K562 (cell line): Measurements from ENCODE around the gene PRICKLE4. TPM values are rescaled to one million over a fixed set of nuclear protein-coding genes. Genes with fewer than 3 reads are reported as not detected.

Source experiments
- ATAC-seq: fragments of 200-7000 bp; cut with Tn5 transposase; 3 replicates; pipeline ENCODE4 v1.9.1; 2020; ENCODE audit warnings: moderate library complexity
- BruUV-seq: library from RNA; stranded (reverse); fragments of 400-500 nt; replicated peaks from 2 replicates; lab custom pipeline; 2021; lab: Mats Ljungman, UMichigan
- CTCF ChIA-PET: fragments of 300-600 bp; formaldehyde crosslinking; extraction: SDS; loops from one replicate; lab custom pipeline; 2021; ENCODE audit warnings: low intra/inter-chr PET ratio; lab: Yijun Ruan, JAX
- POLR2A ChIA-PET: fragments of 300-600, 350-650 bp; sonication (Branson Sonifier 250); formaldehyde crosslinking; extraction: SDS; loops from one replicate; lab custom pipeline; 2021; ENCODE audit warnings: antibody characterized with exemption, inconsistent platforms; lab: Yijun Ruan, JAX
- DNase-seq, 4 experiments: peaks; one replicate each; pipeline versions ENCODE4 v3.0.0 to v3.0.0-alpha.2; 2011 to 2018; ENCODE audit warnings: low spot score in 3 of 4, mixed read lengths in 3 of 4; ENCODE audit errors: extremely low read depth in 1 of 4
- FAIRE-seq: peaks from 2 replicates; lab custom pipeline; 2011; peaks lifted over from hg19 to GRCh38; lab: Jason Lieb, UNC
- H2AFZ ChIP-seq: 2 replicates; pipeline ENCODE4 v1.6.0; 2011; ENCODE audit warnings: low read depth, low read length, control low read depth, inconsistent platforms
- H3K27ac ChIP-seq: fragments of 200-600 bp; 3 replicates; pipeline ENCODE4 v1.8.0; 2011; ENCODE audit warnings: low read depth, mild to moderate bottlenecking, control low read depth, inconsistent platforms, low read length, moderate library complexity, mixed read lengths; ENCODE audit errors: extremely low read depth
- H3K27me3 ChIP-seq, 2 experiments: fragments of 300-600 bp in 1 of 2; 2 replicates in 1 of 2; 3 replicates in 1 of 2; pipeline versions ENCODE4 v1.6.0 to v1.8.0; 2011; ENCODE audit warnings: inconsistent platforms in 2 of 2, low read length in 2 of 2, mild to moderate bottlenecking in 1 of 2, mixed read lengths in 1 of 2, moderate library complexity in 1 of 2; ENCODE audit not compliant: control insufficient read depth in 2 of 2, insufficient read depth in 2 of 2
- H3K36me3 ChIP-seq: fragments of 300-600 bp; 3 replicates; pipeline ENCODE4 v1.8.0; 2011; ENCODE audit warnings: mild to moderate bottlenecking, low read length, inconsistent platforms; ENCODE audit not compliant: control insufficient read depth, insufficient read depth
- H3K4me1 ChIP-seq, 2 experiments: fragments of 200-600 bp in 1 of 2; replicated peaks in 1 of 2; 2 replicates in 1 of 2; 3 replicates in 1 of 2; pipeline versions ENCODE4 v1.5.1 to v1.8.0; 2011; ENCODE audit warnings: inconsistent platforms in 2 of 2, low read length in 2 of 2, mild to moderate bottlenecking in 1 of 2, mixed read lengths in 1 of 2, moderate library complexity in 1 of 2; ENCODE audit not compliant: control insufficient read depth in 2 of 2, insufficient read depth in 2 of 2
- H3K4me2 ChIP-seq: 2 replicates; pipeline ENCODE4 v1.6.1; 2011; ENCODE audit warnings: low read length, control low read depth, inconsistent platforms, mixed read lengths; ENCODE audit not compliant: insufficient read depth
- H3K4me3 ChIP-seq: fragments of 200-600 bp; sonication (generic), shearing (Covaris generic); 2 replicates; pipeline ENCODE4 v1.5.1; 2016; ENCODE audit warnings: control low read depth, inconsistent platforms
- H3K79me2 ChIP-seq: fragments of 200-600 bp; 3 replicates; pipeline ENCODE4 v1.8.0; 2011; ENCODE audit warnings: low read length, inconsistent platforms; ENCODE audit not compliant: control insufficient read depth, insufficient read depth
- H3K9ac ChIP-seq, 2 experiments: 2 replicates each; pipeline versions ENCODE4 v1.6.0 to v1.6.1; 2011; ENCODE audit warnings: low read depth in 2 of 2, low read length in 2 of 2, control low read depth in 1 of 2, inconsistent platforms in 1 of 2, mild to moderate bottlenecking in 1 of 2, mixed read lengths in 1 of 2; ENCODE audit not compliant: insufficient read depth in 1 of 2
- H3K9me1 ChIP-seq: one replicate; pipeline ENCODE4 v1.6.0; 2011; ENCODE audit warnings: inconsistent platforms, mild to moderate bottlenecking, low read length, moderate library complexity; ENCODE audit not compliant: control insufficient read depth, insufficient read depth
- H3K9me3 ChIP-seq: replicated peaks from 2 replicates; pipeline ENCODE4 v1.5.1; 2011; ENCODE audit warnings: low read depth, low read length, inconsistent platforms; ENCODE audit not compliant: control insufficient read depth, insufficient read depth
- H4K20me1 ChIP-seq: replicated peaks from 2 replicates; pipeline ENCODE4 v1.6.1; 2011; ENCODE audit warnings: low read length, inconsistent platforms, mixed read lengths; ENCODE audit not compliant: control insufficient read depth, insufficient read depth
- ELF4 ChIP-seq: fragments of 450-650 bp; formaldehyde crosslinking; IDR thresholded peaks from 2 replicates; pipeline ENCODE4 v1.4.0; 2022; ENCODE audit warnings: missing genetic modification characterization
- HDGF ChIP-seq: fragments of 450-650 bp; IDR thresholded peaks from 2 replicates; pipeline ENCODE4 v1.6.1; 2016
- NCOA6 ChIP-seq: fragments of 450-650 bp; IDR thresholded peaks from 2 replicates; pipeline ENCODE4 v1.6.1; 2017; ENCODE audit warnings: mild to moderate bottlenecking
- NFE2 ChIP-seq: IDR thresholded peaks from 2 replicates; pipeline ENCODE4 v1.6.1; 2014; ENCODE audit warnings: antibody characterized with exemption, low read depth
- PPARD ChIP-seq: fragments of 250-450 bp; sonication (Bioruptor Pico); IDR thresholded peaks from 2 replicates; pipeline ENCODE4 v1.8.0; 2022; ENCODE audit warnings: inconsistent platforms, mild to moderate bottlenecking, moderate library complexity
- WGBS: fragments of 100-300 bp; shearing (Covaris generic); methylation state at CpG from one replicate; pipeline ENCODE4 v1.1.6; 2016; ENCODE audit warnings: low coverage, mixed read lengths; ENCODE audit not compliant: insufficient coverage; ENCODE audit errors: missing lambda C conversion rate; 5-methylcytosine and 5-hydroxymethylcytosine counted together
- in situ Hi-C: fragments of 300-500 bp; cut with MboI; formaldehyde crosslinking; loops from 4 replicates; pipeline ENCODE4 v1.15.0; 2018; ENCODE audit warnings: inconsistent platforms, mixed read lengths
- intact Hi-C: fragments of 100-400 bp; cut with micrococcal nuclease; formaldehyde crosslinking; loops from 2 replicates; pipeline ENCODE4 v1.14.2; 2022
- polyA plus RNA-seq, 8 experiments: library from polyadenylated mRNA; depleted of rRNA in 4 of 8; stranded (reverse) in 5 of 8; unstranded in 3 of 8; fragments of >200 nt; fragmentation: Nextera tagmentation in 2 of 8; fragmentation: Illumina TruSeq in 1 of 8; extraction: Ambion mirVana in 2 of 8; extraction: Trizol in 1 of 8; gene quantifications; 2 replicates each; pipeline versions ENCODE4 v1.2.1 to v1.2.3, GENCODE V29; 2011 to 2014; ENCODE audit warnings: inconsistent platforms in 1 of 8, missing spikeins in 1 of 8
- total RNA-seq, 7 experiments: library from RNA; depleted of rRNA in 6 of 7; stranded (reverse); fragments of >200 nt in 6 of 7; fragmentation: Illumina TruSeq in 2 of 7; extraction: Trizol in 2 of 7; gene quantifications; 2 replicates each; pipeline versions ENCODE4 v1.2.1 to v1.2.3, GENCODE V29; 2011 to 2021; ENCODE audit warnings: low replicate concordance in 1 of 7
- TF ChIP-seq, protein P1 (sequence below): fragments of 450-650 bp; IDR thresholded peaks from 2 replicates; pipeline ENCODE4 v1.6.1; 2016; ENCODE audit warnings: low read depth, mild to moderate bottlenecking, moderate library complexity
- TF ChIP-seq, protein P2 (sequence below): fragments of 450-650 bp; formaldehyde crosslinking; IDR thresholded peaks from 2 replicates; pipeline ENCODE4 v1.4.0; 2022; ENCODE audit warnings: missing genetic modification characterization
- TF ChIP-seq, protein P3 (sequence below): fragments of 450-650 bp; formaldehyde crosslinking; conservative IDR thresholded peaks from 2 replicates; pipeline ENCODE4 v1.4.0; 2022; ENCODE audit warnings: mild to moderate bottlenecking, missing genetic modification characterization
- TF ChIP-seq, protein P4 (sequence below): fragments of 450-650 bp; IDR thresholded peaks from 2 replicates; pipeline ENCODE4 v1.6.1; 2016; ENCODE audit warnings: antibody characterized with exemption

The PRICKLE4 gene
- total and polyA plus RNA-seq, 9 of the 15 experiments (the other 6 are each of a cell fraction or from before 2014, with no cell fraction given), result 0.20 to 0.32 (median 0.27) TPM; not detected in 6

GRCh38 chr6:41779336-41779735 lies 1.2 kb upstream of the PRICKLE4 start:
- peak; percentile 1; the same call in 1 of the 3 replicates for ATAC-seq
- CTCF ChIA-PET, result interaction anchor here (0.7 to 4.3 kb wide), 7 partner anchors 44 to 1098 kb away, joined by 3 to 50 read pairs (median 8); partner anchors contain the start of gene TFEB
- TF ChIP-seq, protein P1, sequence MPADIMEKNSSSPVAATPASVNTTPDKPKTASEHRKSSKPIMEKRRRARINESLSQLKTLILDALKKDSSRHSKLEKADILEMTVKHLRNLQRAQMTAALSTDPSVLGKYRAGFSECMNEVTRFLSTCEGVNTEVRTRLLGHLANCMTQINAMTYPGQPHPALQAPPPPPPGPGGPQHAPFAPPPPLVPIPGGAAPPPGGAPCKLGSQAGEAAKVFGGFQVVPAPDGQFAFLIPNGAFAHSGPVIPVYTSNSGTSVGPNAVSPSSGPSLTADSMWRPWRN, result no peak
- TF ChIP-seq, protein P2, sequence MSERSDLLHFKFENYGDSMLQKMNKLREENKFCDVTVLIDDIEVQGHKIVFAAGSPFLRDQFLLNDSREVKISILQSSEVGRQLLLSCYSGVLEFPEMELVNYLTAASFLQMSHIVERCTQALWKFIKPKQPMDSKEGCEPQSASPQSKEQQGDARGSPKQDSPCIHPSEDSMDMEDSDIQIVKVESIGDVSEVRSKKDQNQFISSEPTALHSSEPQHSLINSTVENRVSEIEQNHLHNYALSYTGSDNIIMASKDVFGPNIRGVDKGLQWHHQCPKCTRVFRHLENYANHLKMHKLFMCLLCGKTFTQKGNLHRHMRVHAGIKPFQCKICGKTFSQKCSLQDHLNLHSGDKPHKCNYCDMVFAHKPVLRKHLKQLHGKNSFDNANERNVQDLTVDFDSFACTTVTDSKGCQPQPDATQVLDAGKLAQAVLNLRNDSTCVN (CRISPR knock-in tag), result 0 out of 2 replicates have a peak, but pooled peaks have one; percentile 12
- TF ChIP-seq, protein P3, sequence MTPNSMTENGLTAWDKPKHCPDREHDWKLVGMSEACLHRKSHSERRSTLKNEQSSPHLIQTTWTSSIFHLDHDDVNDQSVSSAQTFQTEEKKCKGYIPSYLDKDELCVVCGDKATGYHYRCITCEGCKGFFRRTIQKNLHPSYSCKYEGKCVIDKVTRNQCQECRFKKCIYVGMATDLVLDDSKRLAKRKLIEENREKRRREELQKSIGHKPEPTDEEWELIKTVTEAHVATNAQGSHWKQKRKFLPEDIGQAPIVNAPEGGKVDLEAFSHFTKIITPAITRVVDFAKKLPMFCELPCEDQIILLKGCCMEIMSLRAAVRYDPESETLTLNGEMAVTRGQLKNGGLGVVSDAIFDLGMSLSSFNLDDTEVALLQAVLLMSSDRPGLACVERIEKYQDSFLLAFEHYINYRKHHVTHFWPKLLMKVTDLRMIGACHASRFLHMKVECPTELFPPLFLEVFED (CRISPR knock-in tag), result peak; percentile 60; the same call in 1 of the 2 replicates
- TF ChIP-seq, protein P4, sequence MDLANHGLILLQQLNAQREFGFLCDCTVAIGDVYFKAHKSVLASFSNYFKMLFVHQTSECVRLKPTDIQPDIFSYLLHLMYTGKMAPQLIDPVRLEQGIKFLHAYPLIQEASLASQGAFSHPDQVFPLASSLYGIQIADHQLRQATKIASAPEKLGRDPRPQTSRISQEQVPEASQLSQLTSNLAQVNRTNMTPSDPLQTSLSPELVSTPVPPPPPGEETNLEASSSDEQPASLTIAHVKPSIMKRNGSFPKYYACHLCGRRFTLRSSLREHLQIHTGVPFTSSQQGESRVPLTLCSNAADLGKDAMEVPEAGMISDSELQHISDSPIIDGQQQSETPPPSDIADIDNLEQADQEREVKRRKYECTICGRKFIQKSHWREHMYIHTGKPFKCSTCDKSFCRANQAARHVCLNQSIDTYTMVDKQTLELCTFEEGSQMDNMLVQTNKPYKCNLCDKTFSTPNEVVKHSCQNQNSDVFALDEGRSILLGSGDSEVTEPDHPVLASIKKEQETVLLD, result 0 out of 2 replicates have a peak, but pooled peaks have one; percentile 4
- TF ChIP-seq HDGF (0 out of 2 replicates have a peak, but pooled peaks have one; percentile 54), ELF4 (CRISPR knock-in tag) (0 out of 2 replicates have a peak, but pooled peaks have one; percentile 56), PPARD (no peak), NFE2 (no peak), NCOA6 (no peak)

More at GRCh38 chr6:41779336-41779735, 1.2 kb upstream of the PRICKLE4 start:
- 8% methylated on average over 6 of the region's 16 CpGs for WGBS
- peaks cover 11 to 24% of the 10 kb centered on the region in 2 experiments for H3K4me1 ChIP-seq
- BruUV-seq, result no TSS peak
- DNase-seq (no peak), FAIRE-seq (no peak)
- in situ Hi-C loops, result no loop called here
- H3K4me2 ChIP-seq, result peak overlapping the region; percentile 92
- intact Hi-C loops, result loop anchor here (5.0 kb wide), 2 partner anchors 177 to 412 kb away; no protein-coding TSS in a partner anchor
- peaks cover 12% of the 10 kb centered on the region; the same call in 2 of the 3 replicates for H3K36me3 ChIP-seq
- no peaks in the 10 kb centered on the region; the same call in 1 of the 2 replicates for H4K20me1 ChIP-seq
- H3K27ac ChIP-seq, result no peak overlapping the region
- no peaks in the 10 kb centered on the region for H3K9me1 ChIP-seq
- peak overlapping the region; percentile 69 for H3K4me3 ChIP-seq
- H3K27me3 ChIP-seq, result no peaks in the 10 kb centered on the region
- POLR2A ChIA-PET, result interaction anchor here (0.5 kb wide), 1 partner anchor 18 kb away, joined by 3 read pairs; no protein-coding TSS in a partner anchor
- H3K9ac ChIP-seq, result peak overlapping the region; percentile 46 to 91
- H3K9me3 ChIP-seq, result no peaks in the 10 kb centered on the region
- peak overlapping the region; percentile 74 for H2AFZ ChIP-seq
- H3K79me2 ChIP-seq, result peaks cover 6% of the 10 kb centered on the region; the same call in 1 of the 3 replicates
